HG03520 (cell line): ENCODE results near the gene DRD4.
"Not testable (repeated sequence)": the region's sequence is repeated elsewhere in the genome, so short reads cannot be mapped to it uniquely, and the experiment has no call there.

Experiments used
- ATAC-seq: cut with Tn5 transposase; IDR thresholded peaks from one replicate; pipeline ENCODE4 v1.9.1; 2021; ENCODE audit warnings: mild to moderate bottlenecking, moderate library complexity; ENCODE audit not compliant: unreplicated experiment

The DRD4 gene

GRCh38 chr11:665704-666281 lies 28.7 kb downstream of the DRD4 start:
- no peak for ATAC-seq

- ATAC-seq: no peak
Measured at GRCh38 chr11:673866-674265, 36.8 kb downstream of the DRD4 start.

GRCh38 chr11:674406-674805 lies 37.3 kb downstream of the DRD4 start:
- ATAC-seq: no peak

DNA sequence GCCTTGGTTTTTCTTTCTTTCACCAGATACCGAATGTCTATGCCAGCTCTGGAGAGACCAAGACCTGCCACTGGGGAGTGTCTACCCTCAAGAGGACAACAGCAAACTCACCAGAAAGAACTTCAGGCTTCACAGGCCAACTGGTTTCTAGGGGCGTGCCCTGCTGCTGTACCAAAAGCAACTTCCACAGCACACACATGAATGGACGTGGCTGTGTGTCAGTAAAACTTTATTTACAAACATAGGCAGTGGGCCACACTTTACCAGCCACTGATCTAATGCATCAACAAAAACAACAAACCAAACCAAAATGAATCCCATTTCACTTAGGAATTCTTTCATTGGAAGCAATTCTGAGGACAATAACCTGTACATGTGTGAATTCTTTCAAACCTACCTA lies 41.2 kb downstream of the DRD4 start:
- ATAC-seq: no peak

DNA sequence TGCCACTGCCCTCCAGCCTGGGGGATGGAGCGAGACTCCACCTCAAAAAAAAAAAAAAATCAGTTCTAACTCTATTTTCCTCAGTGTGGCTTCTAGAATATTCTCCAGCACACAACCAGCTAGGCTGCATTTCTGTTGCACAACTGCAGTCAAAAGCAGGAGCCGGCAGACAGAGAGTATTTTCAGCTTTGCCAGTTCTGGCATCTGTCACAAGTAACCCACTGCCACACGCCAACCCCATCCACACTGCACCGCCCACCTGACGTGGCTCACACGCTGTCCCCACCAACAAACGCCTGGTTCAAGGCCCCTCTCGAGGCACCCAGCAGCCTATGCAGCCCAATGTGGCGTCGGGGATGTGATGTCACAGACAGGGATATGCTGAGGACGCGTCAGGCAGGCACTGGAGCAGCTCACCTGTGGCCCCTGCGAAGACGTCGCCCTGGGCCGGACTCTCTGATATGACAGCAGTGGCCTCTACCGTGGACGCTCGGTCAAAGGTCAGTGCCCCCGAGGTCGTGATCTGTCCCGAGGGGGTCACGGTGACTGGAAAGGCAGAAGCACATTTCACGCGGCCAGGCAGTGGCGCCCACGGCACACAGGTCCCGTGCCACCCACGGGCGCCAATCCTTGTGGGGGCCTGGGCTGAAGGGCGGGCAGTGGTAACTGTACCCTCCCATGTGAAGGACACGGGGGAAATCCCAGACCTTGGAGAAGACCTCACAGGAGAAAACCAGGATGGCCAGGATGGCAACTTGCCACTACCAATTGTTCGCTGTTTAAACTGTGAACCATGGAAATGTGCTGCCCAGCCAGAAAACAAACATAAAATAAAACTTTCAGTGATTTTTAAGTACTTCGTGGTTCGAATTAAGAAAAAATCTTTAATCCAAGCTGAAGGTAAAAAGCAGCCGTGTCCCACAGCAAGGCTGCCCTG lies 42.5 kb downstream of the DRD4 start:
- ATAC-seq: no peak

GRCh38 chr11:680476-680875 lies 43.4 kb downstream of the DRD4 start:
- no peak for ATAC-seq

GRCh38 chr11:680970-681369 lies 43.9 kb downstream of the DRD4 start:
- ATAC-seq: no peak

GRCh38 chr11:686451-687243 lies 49.6 kb downstream of the DRD4 start:
- ATAC-seq: no peak

DNA sequence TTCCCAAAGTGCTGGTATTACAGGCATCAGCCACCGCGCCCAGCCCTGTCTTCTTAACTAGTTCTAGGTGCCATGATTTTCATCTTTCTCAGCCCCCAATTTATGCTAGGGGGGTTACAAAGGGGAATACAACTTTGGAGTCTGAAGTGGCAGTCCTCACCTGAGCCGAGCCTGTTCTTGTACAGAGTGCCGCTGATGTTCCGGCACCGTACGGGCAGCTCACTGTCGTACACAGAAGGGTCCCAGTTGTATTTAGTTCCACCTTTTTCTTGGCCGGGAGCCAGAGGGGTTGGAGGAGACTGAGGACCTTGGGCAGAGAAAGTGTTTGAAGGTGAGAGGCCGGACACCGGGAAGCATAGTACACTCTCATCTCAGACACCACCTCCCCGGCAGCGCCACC lies 50.7 kb downstream of the DRD4 start:
- no peak for ATAC-seq

GRCh38 chr11:688681-689080 lies 51.6 kb downstream of the DRD4 start:
- no peak for ATAC-seq

GRCh38 chr11:689625-690024 lies 52.6 kb downstream of the DRD4 start:
- ATAC-seq: no peak

GRCh38 chr11:690244-690643 lies 53.2 kb downstream of the DRD4 start:
- not testable (repeated sequence) for ATAC-seq
